HCT116 (cell line): ENCODE data around the gene GALNT2. TPM values are rescaled to one million over a fixed set of nuclear protein-coding genes. Genes with fewer than 3 reads are reported as not detected.

ENCODE experiments used
- ATAC-seq: fragments of 200-7000 bp; cut with Tn5 transposase; 2 replicates; pipeline ENCODE4 v1.9.1; 2020; ENCODE audit warnings: mild to moderate bottlenecking, moderate library complexity
- BruUV-seq: library from RNA; stranded (reverse); fragments of 400-500 nt; replicated peaks from 2 replicates; lab custom pipeline; 2021; lab: Mats Ljungman, UMichigan
- CTCF ChIA-PET: fragments of 300-600 bp; sonication (Branson Sonifier 250); formaldehyde crosslinking; loops from one replicate; lab custom pipeline; 2021; ENCODE audit warnings: antibody characterized with exemption; lab: Charles Lee
- POLR2A ChIA-PET: fragments of 300-600, 350-600 bp; sonication (Branson Sonifier 250); formaldehyde crosslinking; loops from one replicate; lab custom pipeline; 2021; ENCODE audit warnings: antibody characterized with exemption; lab: Charles Lee
- RAD21 ChIA-PET, 2 experiments: fragments of 300-600 bp; sonication (Branson Sonifier 250); formaldehyde crosslinking; loops; one replicate each; lab custom pipeline; 2023; ENCODE audit warnings: low total read pairs in 2 of 2; ENCODE audit not compliant: uncharacterized antibody in 2 of 2, unreplicated experiment in 2 of 2, low non-redundant PET in 1 of 2; lab: Charles Lee
- DNase-seq: peaks from one replicate; pipeline ENCODE4 v3.0.0-alpha.2; 2010; ENCODE audit warnings: low read depth, low spot score
- H2AFZ ChIP-seq: fragments of 200-600 bp; shearing (Covaris generic), sonication (generic); 2 replicates; pipeline ENCODE4 v1.6.1; 2017; ENCODE audit warnings: low read depth, mixed run types, mixed read lengths, antibody characterized with exemption, low read length; ENCODE audit not compliant: poor library complexity, severe bottlenecking
- H3K27ac ChIP-seq: 2 replicates; pipeline ENCODE4 v1.5.1; 2012; ENCODE audit warnings: low read depth, low read length
- H3K27me3 ChIP-seq: fragments of 200-600 bp; sonication (generic); 2 replicates; pipeline ENCODE4 v1.6.1; 2016; ENCODE audit warnings: mixed run types, low read length, mixed read lengths; ENCODE audit not compliant: insufficient read depth
- H3K36me3 ChIP-seq, 2 experiments: fragments of 200-500 bp in 1 of 2; fragments of 200-600 bp in 1 of 2; sonication (Bioruptor generic) in 1 of 2; sonication (generic) in 1 of 2; 2 replicates each; pipeline versions ENCODE4 v1.5.1 to v1.6.1; 2014 to 2016; ENCODE audit warnings: low read length in 2 of 2, inconsistent platforms in 1 of 2, mixed read lengths in 1 of 2, mixed run types in 1 of 2; ENCODE audit not compliant: insufficient read depth in 2 of 2, control insufficient read depth in 1 of 2
- H3K4me1 ChIP-seq, 2 experiments: fragments of 200-600 bp in 1 of 2; sonication (generic) in 1 of 2; 2 replicates each; pipeline versions ENCODE4 v1.5.1 to v1.6.1; 2012 to 2017; ENCODE audit warnings: low read length in 2 of 2, inconsistent platforms in 1 of 2, mild to moderate bottlenecking in 1 of 2, mixed read lengths in 1 of 2, mixed run types in 1 of 2, moderate library complexity in 1 of 2; ENCODE audit not compliant: insufficient read depth in 2 of 2, control insufficient read depth in 1 of 2
- H3K4me2 ChIP-seq: fragments of 200-600 bp; sonication (generic); 2 replicates; pipeline ENCODE4 v1.6.1; 2017; ENCODE audit warnings: mixed run types, low read length, mixed read lengths
- H3K4me3 ChIP-seq, 2 experiments: fragments of 200-600 bp in 1 of 2; sonication (generic) in 1 of 2; replicated peaks in 1 of 2; 2 replicates each; pipeline ENCODE4 v1.5.1; 2011 to 2016; ENCODE audit warnings: low read length in 2 of 2, control low read depth in 1 of 2, low read depth in 1 of 2, mild to moderate bottlenecking in 1 of 2, mixed read lengths in 1 of 2, mixed run types in 1 of 2
- H3K79me2 ChIP-seq: fragments of 200-600 bp; sonication (generic); 2 replicates; pipeline ENCODE4 v1.6.1; 2017; ENCODE audit warnings: mild to moderate bottlenecking, mixed run types, low read length, moderate library complexity, mixed read lengths; ENCODE audit not compliant: insufficient read depth
- H3K9ac ChIP-seq: fragments of 200-600 bp; sonication (generic); 2 replicates; pipeline ENCODE4 v1.6.1; 2016; ENCODE audit warnings: low read length, mixed read lengths
- H3K9me2 ChIP-seq: fragments of 200-600 bp; sonication (generic), shearing (Covaris generic); 2 replicates; pipeline ENCODE4 v1.6.1; 2017; ENCODE audit warnings: mixed run types, mild to moderate bottlenecking, moderate library complexity; ENCODE audit not compliant: insufficient read depth
- H3K9me3 ChIP-seq, 2 experiments: fragments of 200-500 bp in 1 of 2; fragments of 200-600 bp in 1 of 2; sonication (Bioruptor generic) in 1 of 2; sonication (generic) in 1 of 2; 2 replicates each; pipeline ENCODE4 v1.6.1; 2014 to 2017; ENCODE audit warnings: low read length in 2 of 2, mixed read lengths in 2 of 2, inconsistent platforms in 1 of 2, low read depth in 1 of 2, mild to moderate bottlenecking in 1 of 2, mixed run types in 1 of 2, moderate library complexity in 1 of 2; ENCODE audit not compliant: control insufficient read depth in 1 of 2, insufficient read depth in 1 of 2
- H4K20me1 ChIP-seq: fragments of 200-600 bp; sonication (generic), shearing (Covaris generic); 2 replicates; pipeline ENCODE4 v1.6.1; 2017; ENCODE audit warnings: mixed run types, mild to moderate bottlenecking, moderate library complexity; ENCODE audit not compliant: insufficient read depth
- ATF3 ChIP-seq: IDR thresholded peaks from 2 replicates; pipeline ENCODE4 v1.6.1; 2012
- CBX3 ChIP-seq: IDR thresholded peaks from 2 replicates; pipeline ENCODE4 v1.6.1; 2012; ENCODE audit warnings: low read depth
- CEBPB ChIP-seq: IDR thresholded peaks from 2 replicates; pipeline ENCODE4 v1.6.1; 2012; ENCODE audit warnings: low read depth
- CTCF ChIP-seq, 3 experiments: fragments of 200-600 bp in 1 of 3; sonication (generic) in 1 of 3; IDR thresholded peaks in 2 of 3; conservative IDR thresholded peaks in 1 of 3; 2 replicates each; pipeline ENCODE4 v1.5.1; 2012 to 2017; ENCODE audit warnings: low read depth in 2 of 3, low read length in 2 of 3, antibody characterized with exemption in 1 of 3, borderline replicate concordance in 1 of 3, control low read depth in 1 of 3, mild to moderate bottlenecking in 1 of 3, mixed read lengths in 1 of 3, mixed run types in 1 of 3, moderate library complexity in 1 of 3; ENCODE audit not compliant: insufficient read depth in 1 of 3
- EZH2 ChIP-seq: fragments of 200-600 bp; sonication (generic); IDR thresholded peaks from 2 replicates; pipeline ENCODE4 v1.6.1; 2017; ENCODE audit warnings: antibody characterized with exemption, mixed run types
- REST ChIP-seq: IDR thresholded peaks from 2 replicates; pipeline ENCODE4 v1.6.1; 2012; ENCODE audit warnings: low read depth
- SP1 ChIP-seq: IDR thresholded peaks from 2 replicates; pipeline ENCODE4 v1.6.1; 2012; ENCODE audit warnings: low read depth
- SRF ChIP-seq: IDR thresholded peaks from 2 replicates; pipeline ENCODE4 v1.6.1; 2012; ENCODE audit warnings: low read depth
- TCF7L2 ChIP-seq: IDR thresholded peaks from 2 replicates; pipeline ENCODE4 v1.7.0; 2011; ENCODE audit warnings: borderline replicate concordance, inconsistent platforms; ENCODE audit not compliant: insufficient read depth, insufficient read length; ENCODE audit errors: extremely low read depth
- ZBTB33 ChIP-seq: IDR thresholded peaks from 2 replicates; pipeline ENCODE4 v1.6.1; 2011; ENCODE audit warnings: mild to moderate bottlenecking, low read length, moderate library complexity; ENCODE audit not compliant: insufficient replicate concordance; ENCODE audit errors: extremely low read depth
- intact Hi-C: fragments of 100-400 bp; cut with micrococcal nuclease; formaldehyde crosslinking; loops from 2 replicates; pipeline ENCODE4 v1.10.0; 2022
- total RNA-seq: library from RNA; stranded (reverse); gene quantifications from one replicate; pipeline ENCODE4 v1.2.1, GENCODE V29; 2021; ENCODE audit not compliant: unreplicated experiment

The GALNT2 gene
- total RNA-seq, 1 experiment from 2014 or later = 40.8 TPM

- no peaks in the 10 kb centered on the region for H4K20me1 ChIP-seq
- ChIA-PET CTCF (no interaction called here), RAD21 (no interaction called here), POLR2A (no interaction called here)
- H3K4me1 ChIP-seq = no peaks in the 10 kb centered on the region
- no peaks in the 10 kb centered on the region for H3K9me3 ChIP-seq
- no peak overlapping the region for H3K4me3 ChIP-seq
- H3K9me2 ChIP-seq = no peaks in the 10 kb centered on the region
- H3K4me2 ChIP-seq = no peak overlapping the region
- DNase-seq (no peak), ATAC-seq (no peak)
- no peaks in the 10 kb centered on the region; the same call in 1 of the 2 replicates for H3K79me2 ChIP-seq
- no peak overlapping the region for H3K27ac ChIP-seq
- TF ChIP-seq TCF7L2 = no peak
- no peak for TF ChIP-seq CBX3
- TF ChIP-seq EZH2 = no peak
- H3K9ac ChIP-seq = no peak overlapping the region
- H2AFZ ChIP-seq = no peak overlapping the region
- no TSS peak for BruUV-seq
- intact Hi-C loops = loop anchor here (5.0 to 10.0 kb wide), 3 partner anchors 321 to 448 kb away; no protein-coding TSS in a partner anchor
- H3K27me3 ChIP-seq = no peaks in the 10 kb centered on the region
- H3K36me3 ChIP-seq = no peaks in the 10 kb centered on the region
Observed at GRCh38 chr1:230165536-230165935, 98.5 kb downstream of the GALNT2 start.

GRCh38 chr1:230166366-230167132, 99.5 kb downstream of the GALNT2 start:
- Histone ChIP-seq H3K9ac (no peak overlapping the region), H3K27me3 (no peaks in the 10 kb centered on the region), H3K4me3 (no peak overlapping the region), H2AFZ (no peak overlapping the region), H3K36me3 (no peaks in the 10 kb centered on the region), H4K20me1 (no peaks in the 10 kb centered on the region), H3K9me3 (no peaks in the 10 kb centered on the region), H3K4me2 (no peak overlapping the region), H3K79me2 (no peaks in the 10 kb centered on the region; the same call in 1 of the 2 replicates), H3K4me1 (no peaks in the 10 kb centered on the region), H3K9me2 (no peaks in the 10 kb centered on the region), H3K27ac (no peak overlapping the region)
- ChIA-PET POLR2A (no interaction called here), CTCF (no interaction called here), RAD21 (interaction anchor here in 1 of 2 experiments (1.0 kb wide), 1 partner anchor 81 kb away, joined by 8 read pairs; no protein-coding TSS in a partner anchor)
- intact Hi-C loops = loop anchor here (2.0 to 10.0 kb wide), 4 partner anchors 322 to 506 kb away; no protein-coding TSS in a partner anchor
- DNase-seq (no peak), ATAC-seq (no peak)
- no TSS peak for BruUV-seq
- TF ChIP-seq CEBPB (no peak), SP1 (no peak), ATF3 (no peak), SRF (no peak), CTCF (IDR thresholded peaks at IDR 0.05 in 2 of 3, conservative IDR thresholded peaks at IDR 0.05 in 1 of 3; ENCODE audit: borderline replicate concordance in 1 of 3, insufficient read depth in 1 of 3, low read depth in 2 of 3, low read length in 2 of 3) (no peak), REST (no peak), ZBTB33 (no peak)
